ENCODE measurements around the gene TAB2. TPM values are rescaled to one million over a fixed set of nuclear protein-coding genes. Genes with fewer than 3 reads are reported as not detected.

The TAB2 gene
- total RNA-seq, 1 donor from 2014 or later: 57.6 TPM

DNA sequence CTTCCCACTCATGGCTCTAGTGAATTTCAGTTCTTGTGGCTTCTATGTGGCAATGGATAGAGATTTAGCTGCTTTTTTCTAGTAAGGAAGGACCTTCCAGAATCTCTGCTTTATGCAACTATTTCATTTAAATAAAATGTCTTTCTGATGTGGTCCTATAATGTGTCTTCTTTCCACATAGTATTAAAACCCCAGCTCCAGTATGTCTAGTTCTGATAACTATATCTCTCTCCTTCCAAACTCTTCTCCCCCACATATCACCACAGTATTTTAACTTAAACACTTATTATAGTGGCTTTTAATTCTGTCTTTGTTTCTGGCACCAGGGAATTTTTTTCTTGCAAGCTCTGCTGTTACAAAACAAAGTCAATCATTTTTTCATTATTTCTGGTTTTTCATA lies 41.9 kb downstream of the TAB2 start:
- intact Hi-C loops (cut with micrococcal nuclease): no loop called here
- DNase-seq (no peak), ATAC-seq (no peak)

GRCh38 chr6:149360536-149360935 lies 43.0 kb downstream of the TAB2 start:
- intact Hi-C loops (cut with micrococcal nuclease): no loop called here
- ATAC-seq (no peak), DNase-seq (no peak)

DNA sequence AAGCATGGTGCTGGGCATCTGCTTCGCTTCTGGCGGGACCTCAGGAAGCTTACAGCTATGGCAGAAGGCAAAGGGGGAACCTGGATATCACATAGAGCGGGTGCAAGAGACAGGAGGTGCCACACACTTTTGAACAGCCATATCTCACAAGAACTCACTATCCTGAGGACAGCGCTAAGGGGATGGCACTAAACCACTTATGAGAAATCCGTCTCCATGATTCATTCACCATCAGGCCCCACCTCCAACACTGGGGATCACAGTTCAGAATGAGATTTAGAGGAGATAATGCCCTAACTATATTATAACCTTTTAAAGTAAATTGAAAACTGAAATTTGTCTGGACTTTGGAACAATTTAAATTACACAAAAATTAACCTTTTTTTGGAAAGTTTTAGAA lies 44.8 kb downstream of the TAB2 start:
- ATAC-seq (no peak), DNase-seq (no peak)
- intact Hi-C loops (cut with micrococcal nuclease): no loop called here

DNA sequence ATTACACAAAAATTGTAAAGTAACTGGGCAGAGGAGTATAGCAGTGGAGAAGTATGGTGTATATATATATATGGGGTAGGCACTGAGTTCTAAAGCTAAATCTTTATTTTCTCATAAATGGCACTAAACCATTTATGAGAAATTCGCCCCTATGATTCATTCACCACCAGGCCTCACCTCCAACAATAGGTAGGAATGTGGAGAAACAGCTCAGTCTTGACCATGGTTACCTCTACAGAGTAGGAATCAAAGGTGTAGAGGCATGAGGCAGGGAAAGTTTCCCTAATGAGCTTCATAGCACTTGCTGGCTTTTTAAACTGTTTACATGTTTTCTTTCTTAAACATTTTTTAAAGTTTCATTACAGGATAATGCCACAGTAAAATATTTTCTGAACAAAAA lies 45.6 kb downstream of the TAB2 start:
- DNase-seq (no peak), ATAC-seq (no peak)
- intact Hi-C loops (cut with micrococcal nuclease): no loop called here

GRCh38 chr6:149364557-149364956 lies 47.0 kb downstream of the TAB2 start:
- intact Hi-C loops (cut with micrococcal nuclease): no loop called here
- DNase-seq: no peak
- ATAC-seq: peak; percentile 21

GRCh38 chr6:149365197-149365596 lies 47.7 kb downstream of the TAB2 start:
- no peak for ATAC-seq
- intact Hi-C loops (cut with micrococcal nuclease): no loop called here
- DNase-seq: no peak

DNA sequence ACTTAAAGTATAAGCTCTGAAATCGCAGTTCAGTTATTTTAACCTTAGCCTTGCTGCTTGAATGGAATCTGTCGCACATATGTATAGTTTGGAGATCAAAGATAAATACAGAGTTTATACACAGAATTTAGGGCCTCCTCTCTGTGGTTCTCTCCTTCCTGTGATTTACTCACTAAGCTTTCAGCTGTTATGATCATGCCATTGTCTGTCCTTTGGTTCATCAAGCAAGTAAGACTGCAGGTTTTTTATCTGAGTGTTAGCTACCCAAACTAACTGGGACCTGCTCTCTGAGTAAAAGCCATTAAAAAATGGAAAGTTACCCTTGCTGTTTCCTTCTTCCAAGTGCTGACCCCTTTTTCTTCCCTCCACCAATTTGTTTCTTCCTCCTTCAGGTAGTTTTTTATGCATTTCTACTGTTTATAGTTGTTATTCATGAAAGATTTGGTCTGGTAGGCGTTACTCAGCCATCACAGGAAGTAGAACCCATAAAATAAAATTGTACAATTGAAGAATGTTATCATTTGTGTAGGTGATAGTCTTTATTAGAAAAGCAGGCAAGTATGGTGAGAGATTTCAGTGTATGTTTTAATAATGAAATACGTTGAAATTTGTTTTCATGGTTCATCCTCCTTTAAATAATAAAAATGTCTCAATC lies 48.9 kb downstream of the TAB2 start:
- no peak for ATAC-seq
- no peak for DNase-seq
- intact Hi-C loops (cut with micrococcal nuclease): no loop called here

DNA sequence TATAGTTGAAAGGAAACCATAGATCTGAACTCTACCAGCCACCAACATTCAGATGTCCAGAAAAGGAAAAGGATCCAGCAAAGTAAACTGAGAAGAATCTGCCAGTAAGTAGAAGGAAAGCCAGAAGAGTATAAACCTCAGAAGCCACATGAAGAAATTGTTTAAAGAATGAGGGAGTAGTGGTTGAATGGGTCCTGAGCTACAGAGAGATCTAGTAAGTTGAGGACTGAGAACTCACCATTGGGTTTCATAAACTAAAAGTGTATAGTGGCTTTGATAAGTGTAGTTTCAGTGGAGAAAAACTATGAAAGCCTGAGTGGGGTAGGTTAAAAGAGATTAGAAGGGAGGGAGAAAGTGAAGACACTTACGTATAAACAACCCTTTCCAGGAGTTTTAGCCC lies 50.6 kb downstream of the TAB2 start:
- intact Hi-C loops (cut with micrococcal nuclease): no loop called here
- no peak for DNase-seq

GRCh38 chr6:149371154-149371553 lies 53.6 kb downstream of the TAB2 start:
- DNase-seq (no peak), ATAC-seq (peak; percentile 43)
- intact Hi-C loops (cut with micrococcal nuclease): no loop called here

More for the DNA sequence above, 50.6 kb downstream of the TAB2 start:
- ATAC-seq: no peak

DNA sequence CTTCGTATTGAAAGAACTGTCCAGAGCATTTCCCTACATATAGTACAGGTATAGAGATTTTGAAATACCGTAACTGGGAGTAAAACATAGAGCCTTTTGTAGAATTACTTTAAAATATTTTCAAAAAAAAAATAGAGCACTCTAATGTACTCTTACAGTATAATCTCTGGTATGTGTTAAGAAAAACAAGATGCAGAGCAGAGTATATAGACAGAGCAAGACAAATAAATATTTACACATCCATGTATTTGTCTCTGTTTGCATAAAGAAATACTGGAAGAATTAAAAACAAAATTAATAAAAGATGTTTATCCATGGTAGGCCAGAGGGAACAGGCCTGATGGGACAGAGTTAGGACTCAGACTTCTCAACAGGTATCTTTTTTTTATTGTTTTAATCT lies 54.5 kb downstream of the TAB2 start:
- no peak for ATAC-seq
- no peak for DNase-seq
- intact Hi-C loops (cut with micrococcal nuclease): no loop called here

DNA sequence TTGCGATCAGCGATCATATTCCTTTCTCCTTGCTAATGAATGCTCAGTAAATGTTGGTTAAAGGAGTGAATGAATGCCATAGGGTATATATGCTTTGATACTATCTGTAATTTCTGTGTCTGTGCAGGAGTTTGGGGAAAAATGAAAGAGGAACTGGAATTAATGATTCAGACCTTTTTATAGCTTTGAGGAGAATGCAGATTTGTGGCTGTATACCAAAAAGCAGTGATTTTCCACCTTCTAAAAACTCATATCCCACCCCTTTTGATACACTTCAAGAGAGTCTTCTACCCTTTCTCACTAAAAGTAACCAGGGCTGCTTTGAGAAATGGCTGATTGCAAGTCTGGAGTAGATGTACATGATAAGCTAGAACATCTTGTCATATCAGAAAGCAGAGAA lies 56.0 kb downstream of the TAB2 start:
- ATAC-seq (no peak), DNase-seq (no peak)
- intact Hi-C loops (cut with micrococcal nuclease): no loop called here

DNA sequence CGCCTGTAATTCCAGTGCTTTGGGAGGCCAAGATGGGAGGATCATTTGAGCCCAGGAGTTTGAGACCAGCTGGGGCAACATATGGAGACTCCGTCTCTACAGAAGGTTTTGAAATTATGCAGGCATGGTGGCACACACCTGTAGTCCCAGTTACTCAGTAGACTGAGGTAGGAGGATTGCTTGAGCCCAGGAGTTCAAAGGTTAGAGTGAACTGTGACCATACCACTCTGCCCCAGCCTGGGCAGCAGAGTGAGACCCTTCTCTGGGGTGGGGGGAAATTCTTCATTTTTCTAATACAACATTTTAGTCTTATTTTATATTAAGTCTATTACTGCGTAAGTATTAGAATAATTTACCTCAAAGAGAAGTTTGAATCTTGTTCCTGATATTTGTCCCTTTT lies 62.5 kb downstream of the TAB2 start:
- intact Hi-C loops (cut with micrococcal nuclease): no loop called here
- DNase-seq (no peak), ATAC-seq (no peak)

GRCh38 chr6:149380523-149380922 lies 63.0 kb downstream of the TAB2 start:
- intact Hi-C loops (cut with micrococcal nuclease): no loop called here

GRCh38 chr6:149383371-149383770 lies 65.9 kb downstream of the TAB2 start:
- intact Hi-C loops (cut with micrococcal nuclease): no loop called here
- no peak for DNase-seq
- no peak for ATAC-seq

More at GRCh38 chr6:149380523-149380922, 63.0 kb downstream of the TAB2 start:
- DNase-seq (no peak), ATAC-seq (no peak)

DNA sequence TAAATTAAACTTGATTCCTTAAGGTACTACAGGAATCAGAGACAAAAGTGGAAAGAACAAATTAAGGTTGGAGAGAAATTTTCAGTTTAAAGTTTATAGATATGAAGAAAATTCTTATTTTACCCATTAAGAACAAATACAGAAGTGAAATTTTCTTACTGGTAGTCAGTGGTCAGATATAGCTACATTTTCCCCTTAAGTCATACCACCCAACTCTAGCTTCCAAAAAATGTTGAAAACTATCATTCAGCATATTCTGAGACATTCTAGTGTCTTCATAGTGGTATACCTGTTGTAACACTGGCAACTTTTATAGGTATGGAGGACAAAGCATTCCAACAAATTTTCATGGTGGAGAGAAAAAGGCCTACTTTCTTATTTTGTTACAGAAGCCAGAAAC lies 67.0 kb downstream of the TAB2 start:
- no peak for DNase-seq
- intact Hi-C loops (cut with micrococcal nuclease): no loop called here
- no peak for ATAC-seq

- DNase-seq (no peak), ATAC-seq (no peak)
- intact Hi-C loops (cut with micrococcal nuclease): no loop called here
These were observed 68.6 kb downstream of the TAB2 start for GRCh38 chr6:149385998-149386646.

- ATAC-seq (no peak), DNase-seq (no peak)
- intact Hi-C loops (cut with micrococcal nuclease): no loop called here
These were observed 70.4 kb downstream of the TAB2 start for GRCh38 chr6:149387779-149388512.

- DNase-seq (no peak), ATAC-seq (no peak)
- intact Hi-C loops (cut with micrococcal nuclease): no loop called here
These were observed 72.2 kb downstream of the TAB2 start for GRCh38 chr6:149389509-149390297.

DNA sequence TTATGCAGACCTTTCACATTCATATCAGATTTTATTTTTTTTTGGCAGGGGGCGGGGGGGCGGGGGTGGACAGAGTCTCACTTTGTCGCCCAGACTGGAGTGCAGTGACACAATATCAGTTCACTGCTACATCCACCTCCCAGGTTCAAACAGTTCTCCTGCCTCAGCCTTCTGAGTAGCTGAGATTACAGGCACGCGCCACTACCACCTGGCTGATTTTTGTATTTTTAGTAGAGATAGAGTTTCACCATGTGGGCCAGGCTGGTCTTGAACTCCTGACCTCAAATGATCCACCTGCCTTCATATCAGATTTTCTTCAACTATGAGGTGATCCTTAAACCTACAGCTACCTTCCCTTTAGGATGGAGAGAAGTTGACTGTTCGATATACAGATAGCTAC lies 74.6 kb downstream of the TAB2 start:
- intact Hi-C loops (cut with micrococcal nuclease): no loop called here

DNA sequence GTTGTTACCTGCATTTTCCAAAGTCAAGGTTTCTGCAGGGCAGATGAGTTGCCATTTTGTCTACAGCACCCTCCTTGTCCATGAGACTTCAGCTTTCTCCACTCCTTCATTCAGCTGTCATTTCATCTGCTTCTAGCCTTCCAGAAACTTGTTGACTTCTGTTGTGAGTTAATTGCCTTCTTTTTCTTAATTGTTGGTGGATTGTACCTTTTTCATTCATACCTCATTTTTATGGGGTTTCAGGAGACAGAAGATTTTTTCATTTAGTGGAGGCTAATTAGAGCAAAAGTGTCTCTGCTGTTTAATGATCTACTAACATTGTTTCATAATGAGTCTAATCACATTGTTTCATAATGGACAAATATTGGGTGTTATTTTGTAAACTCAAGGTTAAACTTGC lies 75.0 kb downstream of the TAB2 start:
- ATAC-seq: no peak
- intact Hi-C loops (cut with micrococcal nuclease): no loop called here
- no peak for DNase-seq

More for the DNA sequence above, 74.6 kb downstream of the TAB2 start:
- DNase-seq: no peak
- ATAC-seq: no peak
